ENCODE data around the gene RPL38. TPM values are rescaled to one million over a fixed set of nuclear protein-coding genes. Genes with fewer than 3 reads are reported as not detected.

RPL38 gene
- polyA plus RNA-seq, 1 of the 3 experiments (the other 2 are of a cell fraction) = 4,154 TPM

DNA sequence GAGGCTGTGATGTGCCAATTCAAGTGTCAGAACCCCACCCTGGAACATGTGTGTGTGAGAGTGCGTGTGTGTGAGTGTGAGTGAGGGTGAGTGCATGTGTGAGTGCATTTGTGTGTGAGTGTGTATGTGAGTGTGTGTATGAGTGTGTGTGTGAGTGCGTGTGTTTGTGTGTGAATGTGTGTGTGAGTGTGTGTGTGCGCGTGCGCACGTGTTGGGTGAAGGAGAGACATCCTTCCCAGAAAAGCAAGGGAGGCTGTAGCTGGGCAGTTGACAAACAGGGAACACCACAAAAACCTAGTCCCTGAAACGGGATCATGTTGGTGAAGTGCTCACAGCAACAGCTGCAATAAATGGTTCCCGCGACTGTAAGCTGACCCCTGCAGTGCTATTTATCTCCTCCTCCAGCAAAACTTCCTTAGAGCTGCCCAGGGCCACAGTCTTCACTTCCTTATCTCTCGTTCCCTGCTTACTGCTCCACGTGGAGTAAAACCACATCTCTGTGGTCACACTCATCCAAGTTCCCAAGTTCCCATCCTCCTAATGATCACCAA, 40.1 kb upstream of the RPL38 start:
- WGBS (ENCODE audit: low lambda C conversion rate) = 55% methylated on average over 11 of the region's 11 CpGs
- TF ChIP-seq, protein P1, sequence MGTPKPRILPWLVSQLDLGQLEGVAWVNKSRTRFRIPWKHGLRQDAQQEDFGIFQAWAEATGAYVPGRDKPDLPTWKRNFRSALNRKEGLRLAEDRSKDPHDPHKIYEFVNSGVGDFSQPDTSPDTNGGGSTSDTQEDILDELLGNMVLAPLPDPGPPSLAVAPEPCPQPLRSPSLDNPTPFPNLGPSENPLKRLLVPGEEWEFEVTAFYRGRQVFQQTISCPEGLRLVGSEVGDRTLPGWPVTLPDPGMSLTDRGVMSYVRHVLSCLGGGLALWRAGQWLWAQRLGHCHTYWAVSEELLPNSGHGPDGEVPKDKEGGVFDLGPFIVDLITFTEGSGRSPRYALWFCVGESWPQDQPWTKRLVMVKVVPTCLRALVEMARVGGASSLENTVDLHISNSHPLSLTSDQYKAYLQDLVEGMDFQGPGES (IDR thresholded peaks at IDR 0.05; ENCODE audit: low read depth, low read length) = no peak
- TF ChIP-seq FOSL2 (IDR thresholded peaks at IDR 0.05; ENCODE audit: borderline replicate concordance, low read depth) (no peak), GABPA (IDR thresholded peaks at IDR 0.05; ENCODE audit: low read depth) (no peak), CHD2 (IDR thresholded peaks at IDR 0.05; ENCODE audit: low read length, partially characterized antibody) (no peak), YY1 (IDR thresholded peaks at IDR 0.05; ENCODE audit: low read depth) (no peak), SIN3A (IDR thresholded peaks at IDR 0.05; ENCODE audit: borderline replicate concordance, low read depth, low read length) (no peak), JUND (IDR thresholded peaks at IDR 0.05) (no peak)
- TF ChIP-seq, protein P2, sequence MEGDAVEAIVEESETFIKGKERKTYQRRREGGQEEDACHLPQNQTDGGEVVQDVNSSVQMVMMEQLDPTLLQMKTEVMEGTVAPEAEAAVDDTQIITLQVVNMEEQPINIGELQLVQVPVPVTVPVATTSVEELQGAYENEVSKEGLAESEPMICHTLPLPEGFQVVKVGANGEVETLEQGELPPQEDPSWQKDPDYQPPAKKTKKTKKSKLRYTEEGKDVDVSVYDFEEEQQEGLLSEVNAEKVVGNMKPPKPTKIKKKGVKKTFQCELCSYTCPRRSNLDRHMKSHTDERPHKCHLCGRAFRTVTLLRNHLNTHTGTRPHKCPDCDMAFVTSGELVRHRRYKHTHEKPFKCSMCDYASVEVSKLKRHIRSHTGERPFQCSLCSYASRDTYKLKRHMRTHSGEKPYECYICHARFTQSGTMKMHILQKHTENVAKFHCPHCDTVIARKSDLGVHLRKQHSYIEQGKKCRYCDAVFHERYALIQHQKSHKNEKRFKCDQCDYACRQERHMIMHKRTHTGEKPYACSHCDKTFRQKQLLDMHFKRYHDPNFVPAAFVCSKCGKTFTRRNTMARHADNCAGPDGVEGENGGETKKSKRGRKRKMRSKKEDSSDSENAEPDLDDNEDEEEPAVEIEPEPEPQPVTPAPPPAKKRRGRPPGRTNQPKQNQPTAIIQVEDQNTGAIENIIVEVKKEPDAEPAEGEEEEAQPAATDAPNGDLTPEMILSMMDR (IDR thresholded peaks at IDR 0.05) = no peak
- TF ChIP-seq, protein P3, sequence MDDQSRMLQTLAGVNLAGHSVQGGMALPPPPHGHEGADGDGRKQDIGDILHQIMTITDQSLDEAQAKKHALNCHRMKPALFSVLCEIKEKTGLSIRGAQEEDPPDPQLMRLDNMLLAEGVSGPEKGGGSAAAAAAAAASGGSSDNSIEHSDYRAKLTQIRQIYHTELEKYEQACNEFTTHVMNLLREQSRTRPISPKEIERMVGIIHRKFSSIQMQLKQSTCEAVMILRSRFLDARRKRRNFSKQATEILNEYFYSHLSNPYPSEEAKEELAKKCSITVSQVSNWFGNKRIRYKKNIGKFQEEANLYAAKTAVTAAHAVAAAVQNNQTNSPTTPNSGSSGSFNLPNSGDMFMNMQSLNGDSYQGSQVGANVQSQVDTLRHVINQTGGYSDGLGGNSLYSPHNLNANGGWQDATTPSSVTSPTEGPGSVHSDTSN (IDR thresholded peaks at IDR 0.05) = no peak
- TF ChIP-seq, protein P4, sequence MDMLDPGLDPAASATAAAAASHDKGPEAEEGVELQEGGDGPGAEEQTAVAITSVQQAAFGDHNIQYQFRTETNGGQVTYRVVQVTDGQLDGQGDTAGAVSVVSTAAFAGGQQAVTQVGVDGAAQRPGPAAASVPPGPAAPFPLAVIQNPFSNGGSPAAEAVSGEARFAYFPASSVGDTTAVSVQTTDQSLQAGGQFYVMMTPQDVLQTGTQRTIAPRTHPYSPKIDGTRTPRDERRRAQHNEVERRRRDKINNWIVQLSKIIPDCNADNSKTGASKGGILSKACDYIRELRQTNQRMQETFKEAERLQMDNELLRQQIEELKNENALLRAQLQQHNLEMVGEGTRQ (IDR thresholded peaks at IDR 0.05; ENCODE audit: borderline replicate concordance, low read depth, low read length) = no peak
- no peaks in the 10 kb centered on the region for H3K36me3 ChIP-seq (replicated peaks in 1 of 2; ENCODE audit: control insufficient read depth in 1 of 2, insufficient read depth in 2 of 2, low read length in 1 of 2)

DNA sequence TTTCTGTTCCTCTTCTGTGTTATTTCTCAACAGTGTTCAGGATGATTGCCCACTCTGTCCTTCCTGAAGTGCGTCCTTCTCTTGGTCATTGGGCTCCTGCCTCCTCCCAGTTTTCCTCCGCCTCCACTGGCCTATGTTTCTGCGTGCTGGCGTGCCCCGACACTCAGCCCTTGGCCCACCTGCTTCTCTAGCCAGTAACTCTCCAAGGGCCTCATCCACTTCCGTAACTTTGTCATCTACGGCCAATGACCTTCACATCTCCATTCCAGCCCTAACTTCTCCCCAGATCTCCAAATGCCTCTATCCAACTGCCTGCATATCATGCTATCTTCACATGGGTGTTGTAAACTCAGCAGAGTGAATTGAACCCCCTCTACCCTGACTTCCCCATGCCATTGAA, 39.6 kb upstream of the RPL38 start:
- no peaks in the 10 kb centered on the region; the same call in 1 of the 2 replicates for H3K9me3 ChIP-seq
- no peak for DNase-seq
- no peaks in the 10 kb centered on the region for H3K9me2 ChIP-seq
- H3K79me2 ChIP-seq (ENCODE audit: insufficient read depth) = no peaks in the 10 kb centered on the region
- no peak overlapping the region for H3K9ac ChIP-seq
- H3K27ac ChIP-seq (ENCODE audit: low read depth in 2 of 2, low read length in 1 of 2) = no peak overlapping the region
- H3K4me3 ChIP-seq (ENCODE audit: low read depth in 2 of 2, low read length in 1 of 2) = no peak overlapping the region
- 45% methylated on average over 7 of the region's 7 CpGs for WGBS (ENCODE audit: low lambda C conversion rate)
- no peaks in the 10 kb centered on the region for H3F3A ChIP-seq (replicated peaks; ENCODE audit: insufficient read depth)
- no peaks in the 10 kb centered on the region for H3K27me3 ChIP-seq (ENCODE audit: insufficient read depth)
- H4K20me1 ChIP-seq (ENCODE audit: insufficient read depth) = no peaks in the 10 kb centered on the region
- no peak overlapping the region for H3K4me2 ChIP-seq
- H2AFZ ChIP-seq (ENCODE audit: low read depth) = no peak overlapping the region
- ChIA-PET CTCF (interaction anchor here (0.6 to 1.4 kb wide), 3 partner anchors 36 to 56 kb away, joined by 3 to 5 read pairs (median 4); no protein-coding TSS in a partner anchor), POLR2A (no interaction called here)
- no peaks in the 10 kb centered on the region for H3K4me1 ChIP-seq (ENCODE audit: control insufficient read depth in 1 of 2, insufficient read depth in 2 of 2, low read depth in 1 of 2, low read length in 1 of 2)
- H3K36me3 ChIP-seq (replicated peaks in 1 of 2; ENCODE audit: control insufficient read depth in 1 of 2, insufficient read depth in 2 of 2, low read length in 1 of 2) = no peaks in the 10 kb centered on the region
- TF ChIP-seq, protein P4 (IDR thresholded peaks at IDR 0.05; ENCODE audit: borderline replicate concordance, low read depth, low read length) = no peak
- TF ChIP-seq, protein P3 (IDR thresholded peaks at IDR 0.05) = no peak
- TF ChIP-seq EP300 (IDR thresholded peaks at IDR 0.05; ENCODE audit: borderline replicate concordance in 1 of 2, low read depth in 1 of 2, low read length in 1 of 2) (no peak), GABPA (IDR thresholded peaks at IDR 0.05; ENCODE audit: low read depth) (no peak), GATA2 (CRISPR knock-in tag; IDR thresholded peaks at IDR 0.05) (no peak), SIN3A (IDR thresholded peaks at IDR 0.05; ENCODE audit: borderline replicate concordance, low read depth, low read length) (no peak)
- TF ChIP-seq, protein P5, sequence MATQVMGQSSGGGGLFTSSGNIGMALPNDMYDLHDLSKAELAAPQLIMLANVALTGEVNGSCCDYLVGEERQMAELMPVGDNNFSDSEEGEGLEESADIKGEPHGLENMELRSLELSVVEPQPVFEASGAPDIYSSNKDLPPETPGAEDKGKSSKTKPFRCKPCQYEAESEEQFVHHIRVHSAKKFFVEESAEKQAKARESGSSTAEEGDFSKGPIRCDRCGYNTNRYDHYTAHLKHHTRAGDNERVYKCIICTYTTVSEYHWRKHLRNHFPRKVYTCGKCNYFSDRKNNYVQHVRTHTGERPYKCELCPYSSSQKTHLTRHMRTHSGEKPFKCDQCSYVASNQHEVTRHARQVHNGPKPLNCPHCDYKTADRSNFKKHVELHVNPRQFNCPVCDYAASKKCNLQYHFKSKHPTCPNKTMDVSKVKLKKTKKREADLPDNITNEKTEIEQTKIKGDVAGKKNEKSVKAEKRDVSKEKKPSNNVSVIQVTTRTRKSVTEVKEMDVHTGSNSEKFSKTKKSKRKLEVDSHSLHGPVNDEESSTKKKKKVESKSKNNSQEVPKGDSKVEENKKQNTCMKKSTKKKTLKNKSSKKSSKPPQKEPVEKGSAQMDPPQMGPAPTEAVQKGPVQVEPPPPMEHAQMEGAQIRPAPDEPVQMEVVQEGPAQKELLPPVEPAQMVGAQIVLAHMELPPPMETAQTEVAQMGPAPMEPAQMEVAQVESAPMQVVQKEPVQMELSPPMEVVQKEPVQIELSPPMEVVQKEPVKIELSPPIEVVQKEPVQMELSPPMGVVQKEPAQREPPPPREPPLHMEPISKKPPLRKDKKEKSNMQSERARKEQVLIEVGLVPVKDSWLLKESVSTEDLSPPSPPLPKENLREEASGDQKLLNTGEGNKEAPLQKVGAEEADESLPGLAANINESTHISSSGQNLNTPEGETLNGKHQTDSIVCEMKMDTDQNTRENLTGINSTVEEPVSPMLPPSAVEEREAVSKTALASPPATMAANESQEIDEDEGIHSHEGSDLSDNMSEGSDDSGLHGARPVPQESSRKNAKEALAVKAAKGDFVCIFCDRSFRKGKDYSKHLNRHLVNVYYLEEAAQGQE (IDR thresholded peaks at IDR 0.05; ENCODE audit: low read depth, low read length) = no peak

More for the DNA sequence above, 40.1 kb upstream of the RPL38 start:
- no peak overlapping the region for H3K4me3 ChIP-seq (ENCODE audit: low read depth in 2 of 2, low read length in 1 of 2)
- no peaks in the 10 kb centered on the region for H3K9me2 ChIP-seq
- CTCF ChIA-PET = interaction anchor here (0.6 to 1.4 kb wide), 3 partner anchors 9 to 55 kb away, joined by 3 to 4 read pairs (median 3); no protein-coding TSS in a partner anchor
- no peaks in the 10 kb centered on the region for H3K79me2 ChIP-seq (ENCODE audit: insufficient read depth)
- no peaks in the 10 kb centered on the region for H3F3A ChIP-seq (replicated peaks; ENCODE audit: insufficient read depth)
- POLR2A ChIA-PET = no interaction called here
- no peaks in the 10 kb centered on the region for H4K20me1 ChIP-seq (ENCODE audit: insufficient read depth)
- no peaks in the 10 kb centered on the region for H3K27me3 ChIP-seq (ENCODE audit: insufficient read depth)
- no peak overlapping the region for H3K4me2 ChIP-seq
- no peak overlapping the region for H2AFZ ChIP-seq (ENCODE audit: low read depth)
- no peaks in the 10 kb centered on the region for H3K4me1 ChIP-seq (ENCODE audit: control insufficient read depth in 1 of 2, insufficient read depth in 2 of 2, low read depth in 1 of 2, low read length in 1 of 2)
- no peak overlapping the region for H3K27ac ChIP-seq (ENCODE audit: low read depth in 2 of 2, low read length in 1 of 2)
- H3K9ac ChIP-seq = no peak overlapping the region
- no peak for DNase-seq
- no peaks in the 10 kb centered on the region; the same call in 1 of the 2 replicates for H3K9me3 ChIP-seq

Data from SK-N-SH (cell line).